Stimulated activated CD4-positive, alpha-beta T cell treated with anti-CD3 and anti-CD28 coated beads, Interleukin-1b, Interleukin-23, amount 100 ng/mL, for 24 hours (primary cell): Measurements from ENCODE around the gene GARNL3.
A peak's percentile ranks its signal among the peaks of the same experiment; 100 is the strongest.

Experiments used
- DNase-seq, 4 experiments: peaks; one replicate each; pipeline ENCODE4 v3.0.0-alpha.2; 2020; ENCODE audit warnings: low read depth in 4 of 4, low spot score in 1 of 4

Gene GARNL3

GRCh38 chr9:127384016-127384730 is 119.6 kb downstream of the GARNL3 start:
- no peak for DNase-seq

GRCh38 chr9:127384901-127385300 is 120.3 kb downstream of the GARNL3 start:
- DNase-seq: no peak

- DNase-seq: no peak
Measured at GRCh38 chr9:127386249-127386648, 121.7 kb downstream of the GARNL3 start.

GRCh38 chr9:127386981-127387380 is 122.4 kb downstream of the GARNL3 start:
- no peak for DNase-seq

- DNase-seq: peak; percentile 48 to 78 (median 58)
Measured at GRCh38 chr9:127388037-127388855, 123.7 kb downstream of the GARNL3 start.

- DNase-seq: no peak
Measured at GRCh38 chr9:127388856-127389238, 124.3 kb downstream of the GARNL3 start.

GRCh38 chr9:127389381-127390247 is 125.0 kb downstream of the GARNL3 start:
- DNase-seq: no peak

GRCh38 chr9:127390248-127390545 is 125.6 kb downstream of the GARNL3 start:
- no peak for DNase-seq

GRCh38 chr9:127390563-127390962 is 126.0 kb downstream of the GARNL3 start:
- no peak for DNase-seq

GRCh38 chr9:127392166-127392565 is 127.6 kb downstream of the GARNL3 start:
- DNase-seq: no peak

- no peak for DNase-seq
Measured at GRCh38 chr9:127392976-127393375, 128.4 kb downstream of the GARNL3 start.

GRCh38 chr9:127393645-127394044 is 129.1 kb downstream of the GARNL3 start:
- DNase-seq: no peak

- DNase-seq: no peak
Measured at GRCh38 chr9:127395497-127396252, 131.1 kb downstream of the GARNL3 start.

- DNase-seq: no peak
Measured at GRCh38 chr9:127396253-127396807, 131.8 kb downstream of the GARNL3 start.

- DNase-seq: peak; percentile 40 to 82 (median 60)
Measured at GRCh38 chr9:127396808-127397645, 132.5 kb downstream of the GARNL3 start, which contains the start of gene SLC2A8. TSS of gene SLC2A8 (plus strand) at chr9:127397169. CDS start at chr9:127397231, 62 bp downstream.

- DNase-seq: no peak
Measured at GRCh38 chr9:127397646-127398274, 133.2 kb downstream of the GARNL3 start.

- DNase-seq: no peak
Measured at GRCh38 chr9:127398275-127398647, 133.7 kb downstream of the GARNL3 start.

GRCh38 chr9:127398715-127399400 is 134.3 kb downstream of the GARNL3 start:
- no peak for DNase-seq
